OCI-M2 (cell line): ENCODE measurements around the gene TAPT1.
"Not testable (repeated sequence)": the region's sequence is repeated elsewhere in the genome, so short reads cannot be mapped to it uniquely, and the experiment has no call there.

Experiments used
- DNase-seq: peaks from one replicate; lab custom pipeline; 2025; ENCODE audit not compliant: unreplicated experiment; lab: John Stamatoyannopoulos, UW

Gene TAPT1

GRCh38 chr4:16187455-16187854 lies 38.8 kb downstream of the TAPT1 start:
- no peak for DNase-seq

DNA sequence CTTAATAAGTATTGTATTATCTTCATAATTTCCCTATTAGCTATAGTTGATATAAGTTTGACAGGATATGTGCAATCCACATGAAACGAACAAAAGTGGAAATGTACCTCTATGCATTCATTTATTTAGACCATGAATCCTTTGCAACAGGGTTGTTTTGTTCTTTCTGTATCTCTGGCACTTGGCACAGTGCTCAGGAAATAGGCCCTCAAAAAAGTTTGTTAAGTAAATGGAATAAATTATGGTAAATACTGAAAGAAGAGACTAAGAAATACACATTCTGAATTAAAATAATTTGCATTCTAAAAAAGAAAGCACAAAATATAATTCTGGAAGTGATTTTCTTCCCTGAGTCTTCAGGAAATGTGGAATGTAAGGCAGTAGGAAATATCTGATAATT lies 39.3 kb downstream of the TAPT1 start:
- DNase-seq = no peak

DNA sequence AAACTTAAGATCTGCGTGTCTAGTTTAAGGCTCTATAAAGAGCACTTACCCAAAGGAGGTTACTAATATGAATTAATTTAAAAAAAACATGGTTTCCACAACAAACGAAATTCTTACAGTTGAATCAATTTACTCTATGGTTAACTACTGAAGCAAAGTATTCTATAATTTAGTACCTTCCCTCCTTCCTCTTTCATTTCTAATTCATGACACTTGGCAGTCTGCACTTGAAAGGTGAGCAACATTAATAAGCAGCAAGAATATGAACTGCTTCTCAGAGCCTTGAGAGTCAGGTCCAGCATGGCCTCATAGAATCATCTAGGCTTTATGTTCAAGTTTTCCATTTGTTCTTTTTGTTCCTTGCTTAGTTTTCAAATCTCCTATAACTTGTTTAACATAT lies 42.7 kb downstream of the TAPT1 start:
- no peak for DNase-seq

GRCh38 chr4:16176621-16177020 lies 49.6 kb downstream of the TAPT1 start:
- DNase-seq = no peak

DNA sequence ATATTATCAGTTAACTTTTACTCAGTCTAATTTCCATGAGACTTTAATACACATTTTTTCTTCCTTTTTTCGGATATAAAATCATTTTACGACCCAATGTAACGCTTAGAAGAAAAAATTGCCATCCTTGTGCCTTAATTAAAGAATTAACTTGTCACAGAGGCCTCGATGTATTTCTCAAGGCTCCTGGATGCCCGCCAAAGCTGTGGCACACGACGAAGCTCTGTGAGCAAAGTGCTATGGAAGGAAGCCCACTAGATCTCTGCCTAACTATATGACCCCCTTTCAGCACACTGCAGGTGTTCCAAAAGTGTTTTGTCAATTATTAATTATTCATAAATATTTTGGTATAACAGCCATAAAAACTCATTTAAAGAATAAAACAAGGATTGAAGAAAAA lies 54.4 kb downstream of the TAPT1 start:
- DNase-seq = no peak

- DNase-seq = no peak
Measured at GRCh38 chr4:16169490-16169889, 56.8 kb downstream of the TAPT1 start.

GRCh38 chr4:16168710-16169388 lies 57.4 kb downstream of the TAPT1 start:
- no peak for DNase-seq

DNA sequence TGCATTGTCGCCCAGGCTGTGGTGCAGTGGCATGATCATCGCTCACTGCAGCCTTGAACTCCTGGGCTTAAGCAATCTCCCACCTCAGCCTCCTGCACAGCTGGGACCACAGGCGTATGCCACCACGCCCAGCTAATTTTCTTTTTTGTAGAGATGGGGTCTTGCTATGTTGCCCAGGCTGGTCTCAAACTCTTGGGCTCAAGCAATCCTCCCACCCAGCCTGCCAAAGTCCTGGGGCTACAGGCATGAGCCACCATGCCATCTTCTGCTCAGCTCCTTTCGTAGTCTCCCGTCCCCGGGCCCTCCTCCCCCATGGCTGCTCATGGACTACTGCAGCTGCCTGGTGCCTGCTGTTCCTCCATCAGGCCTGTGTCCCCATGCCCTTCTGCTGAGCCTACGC lies 58.1 kb downstream of the TAPT1 start:
- DNase-seq = no peak

DNA sequence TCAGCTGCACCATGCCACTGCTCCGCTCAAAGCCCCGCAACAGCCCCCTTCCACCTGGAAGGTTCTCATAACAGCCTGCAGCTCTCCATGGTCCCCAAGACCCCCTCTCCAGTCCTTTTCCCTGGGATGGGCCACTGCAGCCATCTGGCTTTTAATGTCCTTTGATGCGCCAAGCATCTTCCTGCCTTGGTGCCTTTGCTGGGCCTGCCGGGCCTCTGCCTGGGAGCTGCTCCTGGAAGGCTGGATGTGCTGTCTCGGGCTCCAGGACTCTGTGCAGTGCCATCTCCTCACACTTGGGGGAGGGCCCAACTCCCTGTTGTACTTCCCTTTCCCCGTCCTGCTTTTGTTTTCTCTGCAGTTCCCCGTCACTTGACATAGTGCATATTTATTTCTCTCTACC lies 60.3 kb downstream of the TAPT1 start:
- DNase-seq = no peak

GRCh38 chr4:16162891-16163290 lies 63.4 kb downstream of the TAPT1 start:
- no peak for DNase-seq

DNA sequence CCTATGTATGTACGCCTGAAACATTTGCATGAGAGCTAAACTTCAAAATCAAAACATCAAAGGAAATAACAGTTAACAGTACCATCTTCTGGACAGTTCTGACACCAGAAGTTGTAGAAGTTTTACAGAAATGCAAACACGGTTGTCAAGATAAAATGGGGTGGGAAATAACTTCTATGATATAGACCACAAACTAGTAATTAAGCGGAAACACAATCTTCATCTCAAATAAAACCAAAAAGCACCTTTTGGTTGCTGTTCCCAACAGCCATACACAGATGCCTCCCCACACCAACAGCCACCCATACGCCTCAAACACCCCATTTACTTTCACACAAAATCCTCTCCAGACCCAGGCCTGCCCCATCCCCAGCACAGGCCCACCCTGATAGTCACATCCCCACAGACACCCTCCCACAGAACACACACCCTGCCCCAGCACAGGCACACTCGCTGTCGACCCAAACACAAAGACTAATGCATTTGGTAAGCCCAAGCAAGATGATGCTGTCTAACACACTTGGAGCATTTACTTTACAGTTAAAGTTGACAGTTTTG lies 64.3 kb downstream of the TAPT1 start:
- no peak for DNase-seq

- DNase-seq = no peak
Measured at GRCh38 chr4:16160457-16160856, 65.8 kb downstream of the TAPT1 start.

DNA sequence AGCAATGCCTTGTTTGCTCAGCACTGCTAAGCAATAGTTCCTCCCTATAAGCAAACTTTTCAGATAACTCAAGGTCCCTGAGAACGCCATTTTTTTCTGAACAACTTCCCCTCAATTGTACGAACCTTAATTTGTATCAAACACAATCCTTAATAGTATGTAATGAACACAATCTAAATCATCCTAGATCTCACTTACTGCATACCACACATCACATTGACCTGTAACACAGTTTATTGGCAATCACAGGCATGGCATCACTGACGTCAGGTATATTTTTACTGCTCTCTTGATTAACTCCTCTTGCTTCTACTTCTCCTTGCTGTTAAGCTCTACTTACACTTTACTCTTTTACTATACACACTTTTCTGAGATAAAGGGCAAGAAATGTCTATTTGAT lies 67.0 kb downstream of the TAPT1 start:
- DNase-seq = no peak

DNA sequence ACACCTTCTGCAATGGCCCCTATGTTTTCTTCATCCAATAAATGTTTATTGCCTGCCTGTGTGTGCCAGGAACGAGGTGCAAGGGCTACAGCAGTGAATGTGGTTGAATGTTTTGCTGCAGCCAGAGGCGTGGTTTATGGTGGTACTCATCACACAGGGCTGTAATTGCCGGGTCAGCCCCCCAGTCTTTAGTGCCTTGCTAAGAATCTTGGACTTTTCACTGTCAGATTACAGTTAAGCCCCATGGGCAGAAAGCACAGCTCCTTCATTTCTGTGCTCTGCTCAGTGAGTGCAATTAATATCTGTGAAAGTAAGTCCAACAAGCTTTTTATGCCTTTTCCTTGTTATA lies 67.8 kb downstream of the TAPT1 start:
- no peak for DNase-seq

- DNase-seq = no peak
Measured at GRCh38 chr4:16157609-16158503, 68.4 kb downstream of the TAPT1 start.

- no peak for DNase-seq
Measured at GRCh38 chr4:16155528-16156169, 70.6 kb downstream of the TAPT1 start.

DNA sequence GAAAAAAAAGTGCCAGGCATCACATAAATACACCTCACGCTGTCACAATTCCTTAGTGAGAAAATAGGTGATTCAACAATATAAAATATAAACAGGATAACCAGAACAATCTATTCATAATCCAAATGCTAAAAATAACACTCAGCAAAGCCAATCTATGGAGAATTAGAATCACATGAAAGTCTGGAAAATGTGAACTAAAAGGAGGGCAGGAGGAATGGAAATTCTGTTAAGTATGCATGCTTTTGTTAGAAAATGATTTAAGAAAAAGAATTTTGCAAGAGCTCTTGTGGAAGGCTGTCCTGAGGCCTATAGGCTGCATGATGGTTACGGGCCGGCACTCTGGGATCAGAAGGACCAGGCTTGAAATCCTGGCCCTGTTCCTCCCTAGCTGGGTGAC lies 71.8 kb downstream of the TAPT1 start:
- no peak for DNase-seq

- DNase-seq = no peak
Measured at GRCh38 chr4:16150716-16151115, 75.6 kb downstream of the TAPT1 start.

GRCh38 chr4:16144913-16145312 lies 81.4 kb downstream of the TAPT1 start:
- DNase-seq = not testable (repeated sequence)

- DNase-seq = no peak
Measured at GRCh38 chr4:16142598-16143310, 83.5 kb downstream of the TAPT1 start.

- DNase-seq = no peak
Measured at GRCh38 chr4:16140879-16141249, 85.4 kb downstream of the TAPT1 start.
